HUES64 (cell line): ENCODE measurements around the gene SPINT2.
"Not testable (repeated sequence)": the region's sequence is repeated elsewhere in the genome, so short reads cannot be mapped to it uniquely, and the experiment has no call there.

Experiments used
- H3K27ac ChIP-seq: 2 replicates; pipeline ENCODE4 v1.7.0; 2013; ENCODE audit warnings: low read depth, low read length, inconsistent platforms
- H3K27me3 ChIP-seq: 2 replicates; pipeline ENCODE4 v1.6.1; 2013; ENCODE audit warnings: mild to moderate bottlenecking, low read length; ENCODE audit not compliant: insufficient read depth
- H3K36me3 ChIP-seq: 2 replicates; pipeline ENCODE4 v1.6.1; 2013; ENCODE audit warnings: mild to moderate bottlenecking, low read length; ENCODE audit not compliant: insufficient read depth
- H3K4me1 ChIP-seq: 2 replicates; pipeline ENCODE4 v1.6.1; 2013; ENCODE audit warnings: mild to moderate bottlenecking, low read length, moderate library complexity; ENCODE audit not compliant: insufficient read depth
- H3K4me3 ChIP-seq: 2 replicates; pipeline ENCODE4 v1.5.1; 2013; ENCODE audit warnings: mild to moderate bottlenecking, low read length, moderate library complexity
- H3K9ac ChIP-seq: 2 replicates; pipeline ENCODE4 v1.6.1; 2013; ENCODE audit warnings: mild to moderate bottlenecking, low read depth, low read length
- H3K9me3 ChIP-seq: 2 replicates; pipeline ENCODE4 v1.6.1; 2013; ENCODE audit warnings: low read depth, low read length; ENCODE audit not compliant: insufficient read depth
- WGBS: fragments of 150-250, 120-280 bp; methylation state at CpG from one replicate; pipeline ENCODE4 v1.1.7; 2013; ENCODE audit warnings: missing lambda C conversion rate; 5-methylcytosine and 5-hydroxymethylcytosine counted together

The SPINT2 gene

DNA sequence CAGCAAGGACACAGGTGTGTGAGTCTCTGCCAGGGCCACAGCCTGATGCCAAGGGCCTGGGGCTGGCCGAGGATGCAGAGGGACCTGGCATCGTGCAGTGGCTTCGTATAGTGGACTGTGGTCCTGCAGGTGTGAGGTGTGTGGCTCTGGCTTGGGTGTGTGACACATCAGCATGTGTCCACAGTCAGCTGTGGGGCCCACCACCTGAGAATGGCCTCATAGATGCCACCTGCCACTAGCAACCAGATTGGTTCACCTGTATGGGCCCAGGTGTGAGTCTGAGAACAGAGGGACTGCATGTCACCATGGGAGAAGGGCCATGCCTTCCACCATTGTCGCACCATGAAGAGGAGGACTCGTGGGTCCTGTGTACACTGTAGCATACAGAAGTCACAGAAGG lies 10.6 kb upstream of the SPINT2 start:
- Histone ChIP-seq H3K36me3 (no peaks in the 10 kb centered on the region), H3K4me1 (peaks cover 28% of the 10 kb centered on the region), H3K27me3 (peaks cover 21% of the 10 kb centered on the region), H3K4me3 (no peak overlapping the region), H3K9me3 (no peaks in the 10 kb centered on the region), H3K27ac (no peak overlapping the region), H3K9ac (no peak overlapping the region)
- 88% methylated on average over 5 of the region's 5 CpGs for WGBS

DNA sequence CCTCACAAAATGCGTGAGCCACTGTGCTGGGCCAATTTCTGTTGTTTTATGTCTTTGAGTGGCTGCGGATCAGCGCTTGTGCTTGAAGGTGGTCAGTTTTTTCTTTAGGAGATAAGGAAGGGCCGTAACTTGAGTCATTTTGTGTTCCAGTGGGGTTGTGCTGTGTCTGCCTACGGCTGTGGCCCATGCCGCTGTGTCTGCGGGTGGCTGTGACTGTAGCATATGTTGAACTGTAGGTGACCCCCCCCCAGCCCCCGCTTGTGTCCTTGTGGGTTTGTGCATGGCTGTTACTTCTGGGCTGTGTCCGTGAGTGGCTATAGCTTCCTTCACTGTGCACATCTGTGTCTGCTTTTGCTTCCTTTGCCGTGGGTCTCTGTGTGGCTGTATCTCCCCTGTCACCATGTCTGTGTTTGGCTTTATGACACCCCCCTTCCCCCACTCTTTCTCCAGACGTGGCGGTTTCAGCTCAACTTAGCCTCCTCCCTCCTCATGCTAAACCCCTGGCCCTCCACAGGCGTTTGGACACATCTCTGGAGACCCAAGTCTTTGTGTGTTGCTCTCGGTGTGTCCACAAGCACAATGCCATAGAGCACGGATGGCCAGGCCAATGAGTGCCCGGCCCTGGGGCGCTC lies 8.9 kb upstream of the SPINT2 start:
- peaks cover 21% of the 10 kb centered on the region for H3K27me3 ChIP-seq
- peaks cover 28% of the 10 kb centered on the region for H3K4me1 ChIP-seq
- H3K9me3 ChIP-seq: no peaks in the 10 kb centered on the region
- H3K36me3 ChIP-seq: no peaks in the 10 kb centered on the region
- H3K27ac ChIP-seq: no peak overlapping the region
- peak overlapping the region; percentile 52; the same call in 1 of the 2 replicates for H3K9ac ChIP-seq
- H3K4me3 ChIP-seq: peak overlapping the region; percentile 60
- 57% methylated on average over 17 of the region's 17 CpGs for WGBS

DNA sequence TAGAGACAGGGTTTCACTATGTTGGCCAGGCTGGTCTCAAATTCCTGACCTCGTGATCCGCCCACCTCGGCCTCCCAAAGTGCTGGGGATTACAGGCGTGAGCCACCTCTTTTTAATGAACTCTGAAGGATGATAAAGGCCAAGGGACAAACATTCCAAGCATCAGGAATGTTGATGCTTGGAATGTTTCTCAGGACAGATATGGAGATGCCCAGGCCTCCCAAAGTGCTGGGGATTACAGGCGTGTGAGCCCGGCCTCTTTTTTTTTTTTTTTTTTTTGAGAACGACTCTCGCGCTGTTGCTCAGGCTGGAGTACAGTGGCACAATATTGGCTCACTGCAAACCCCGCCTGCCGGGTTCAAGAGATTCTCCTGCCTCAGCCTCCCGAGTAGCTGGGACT lies 2.4 kb upstream of the SPINT2 start:
- not testable (repeated sequence) for H3K36me3 ChIP-seq, H3K4me3 ChIP-seq, H3K27ac ChIP-seq, H3K9me3 ChIP-seq, H3K9ac ChIP-seq, H3K27me3 ChIP-seq
- WGBS: 93% methylated on average over 12 of the region's 12 CpGs
- H3K4me1 ChIP-seq: peaks cover 15% of the 10 kb centered on the region

DNA sequence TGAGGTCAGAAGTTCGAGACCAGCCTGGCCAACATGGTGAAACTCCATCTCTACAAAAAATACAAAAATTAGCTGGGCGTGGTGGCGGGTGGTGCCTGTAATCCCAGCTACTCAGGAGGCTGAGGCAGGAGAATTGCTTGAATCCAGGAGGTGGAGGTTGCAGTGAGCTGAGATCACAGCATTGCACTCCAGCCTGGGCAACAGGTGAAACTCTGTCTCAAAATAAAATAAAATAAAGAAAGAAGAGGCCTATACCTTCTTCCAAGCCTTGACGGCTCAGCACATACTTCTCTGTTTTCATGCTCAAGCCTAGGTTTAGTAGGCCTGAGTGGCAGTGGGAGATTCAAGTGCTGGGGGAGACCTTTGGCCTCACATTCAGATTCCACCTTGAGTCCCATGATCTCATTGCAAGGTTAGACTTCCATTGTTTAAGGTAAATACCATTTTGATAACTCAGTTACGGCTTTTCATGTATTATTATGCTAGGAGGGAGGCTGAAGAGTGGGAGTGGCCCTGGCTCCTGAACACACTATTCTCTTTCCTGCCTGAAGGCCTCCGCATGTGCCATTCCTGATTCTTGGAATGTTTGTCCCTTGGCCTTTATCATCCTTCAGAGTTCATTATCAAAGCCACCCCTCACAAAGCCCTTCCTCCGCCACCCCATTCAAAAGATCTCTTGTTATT lies 1.6 kb upstream of the SPINT2 start:
- Histone ChIP-seq H3K4me1 (peaks cover 23% of the 10 kb centered on the region), H3K27me3 (no peaks in the 10 kb centered on the region), H3K27ac (peak overlapping the region; percentile 67; the same call in 1 of the 2 replicates), H3K9me3 (no peaks in the 10 kb centered on the region), H3K4me3 (no peak overlapping the region), H3K9ac (no peak overlapping the region), H3K36me3 (no peaks in the 10 kb centered on the region)
- WGBS: 87% methylated on average over 7 of the region's 7 CpGs

DNA sequence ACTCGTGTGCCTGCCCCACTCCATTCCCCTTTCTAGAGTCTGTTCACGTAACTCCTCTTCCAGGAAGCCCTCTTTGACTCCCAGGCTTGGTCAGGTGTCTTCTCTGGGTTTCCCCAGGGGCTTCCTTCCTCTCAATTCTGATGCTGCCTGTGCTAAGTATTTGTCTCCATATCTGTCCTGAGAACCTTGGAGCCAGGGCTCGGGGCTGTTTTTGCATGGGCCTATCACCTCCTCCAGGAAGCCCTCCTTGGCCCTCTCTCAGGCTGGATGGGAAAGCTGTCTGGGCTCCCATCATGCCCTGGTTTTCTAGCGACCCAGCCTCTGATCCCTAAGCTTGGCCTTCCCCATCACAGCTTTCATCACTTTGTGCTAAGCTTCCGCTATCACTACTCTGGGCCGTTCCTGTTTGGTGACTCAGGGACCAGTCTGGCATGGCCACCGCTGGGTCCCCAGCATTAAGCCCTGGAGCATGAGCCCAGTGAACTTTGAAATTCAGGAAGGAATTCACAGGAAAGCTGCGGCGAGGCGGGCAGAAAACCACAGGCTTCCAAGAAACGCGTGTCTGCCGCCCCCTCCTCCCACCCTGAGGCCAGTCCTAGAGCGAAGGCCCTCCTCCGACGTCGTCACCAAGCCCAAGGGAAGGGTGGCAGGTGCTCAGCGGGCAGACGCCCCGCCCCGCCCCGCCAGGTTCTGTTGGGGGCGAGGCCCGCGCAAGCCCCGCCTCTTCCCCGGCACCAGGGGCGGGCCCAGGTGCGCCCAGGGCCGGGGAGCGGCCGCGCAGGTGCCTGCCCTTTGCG lies 486 bp upstream of the SPINT2 start:
- Histone ChIP-seq H3K4me3 (peak overlapping the region; percentile 86), H3K27ac (peak overlapping the region; percentile 96; the same call in 1 of the 2 replicates), H3K9me3 (no peaks in the 10 kb centered on the region), H3K36me3 (no peaks in the 10 kb centered on the region), H3K27me3 (no peaks in the 10 kb centered on the region), H3K9ac (peak overlapping the region; percentile 83), H3K4me1 (peaks cover 32% of the 10 kb centered on the region)
- 9% methylated on average over 34 of the region's 34 CpGs for WGBS

DNA sequence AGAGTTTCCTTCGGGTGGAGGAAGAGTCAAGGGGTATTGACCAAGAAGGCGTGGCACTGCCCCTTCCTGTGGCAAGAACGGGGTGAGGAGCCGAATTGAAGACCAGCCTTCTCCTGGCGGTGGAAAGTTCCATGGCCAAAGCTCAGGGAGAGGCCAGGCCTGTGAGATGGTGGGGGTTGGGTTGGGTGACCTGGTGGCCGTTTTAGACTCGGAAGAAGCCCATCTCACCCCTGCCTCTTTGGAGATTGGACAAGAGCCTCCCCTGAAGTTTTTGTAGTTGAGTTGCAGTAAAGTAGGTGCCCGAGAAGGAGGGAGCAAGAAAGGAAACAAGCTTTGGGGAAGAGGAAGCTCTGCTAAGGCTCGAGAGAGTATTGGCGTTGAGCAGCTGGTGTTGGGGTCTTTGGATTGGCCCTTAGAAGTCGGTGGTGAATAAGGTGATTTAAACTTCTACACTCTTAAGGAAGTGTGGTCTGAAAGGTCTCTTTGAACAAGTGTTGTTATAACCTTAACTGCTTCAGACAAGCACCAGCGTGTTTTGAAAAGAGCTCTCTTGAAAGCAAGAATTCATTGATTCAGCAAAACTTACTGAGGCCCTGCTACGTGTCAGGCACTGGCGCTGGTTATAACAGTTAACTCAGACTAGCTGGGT lies 964 bp downstream of the SPINT2 start:
- no peaks in the 10 kb centered on the region for H3K36me3 ChIP-seq
- 28% methylated on average over 14 of the region's 14 CpGs for WGBS
- peak overlapping the region; percentile 83 for H3K9ac ChIP-seq
- peak overlapping the region; percentile 86 for H3K4me3 ChIP-seq
- H3K27ac ChIP-seq: peak overlapping the region; percentile 96
- no peaks in the 10 kb centered on the region for H3K27me3 ChIP-seq
- no peaks in the 10 kb centered on the region for H3K9me3 ChIP-seq
- peaks cover 35% of the 10 kb centered on the region for H3K4me1 ChIP-seq

DNA sequence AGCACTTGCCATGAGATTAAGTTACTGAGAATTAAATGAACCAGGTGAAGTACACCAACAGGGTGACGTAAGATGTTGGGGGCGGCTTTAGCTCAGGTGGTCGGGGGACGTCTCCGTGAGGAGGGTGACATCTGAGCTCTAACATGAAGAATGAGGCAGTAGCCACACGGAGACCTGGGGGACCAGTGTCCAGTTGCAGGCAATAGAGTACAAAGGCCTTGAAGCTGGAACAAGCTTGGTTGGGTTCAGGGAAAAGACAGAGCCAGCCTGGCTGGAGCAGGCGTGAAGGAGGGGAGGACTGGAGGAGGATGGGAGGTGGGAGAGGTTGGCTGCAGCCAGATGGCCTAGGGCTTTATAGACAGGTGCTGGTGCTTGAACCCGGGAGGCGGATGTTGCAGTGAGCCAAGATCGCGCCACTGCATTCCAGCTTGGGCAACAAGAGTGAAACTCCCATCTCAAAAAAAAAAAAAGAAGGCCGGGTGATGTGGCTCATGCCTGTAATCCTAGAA lies 1.6 kb downstream of the SPINT2 start:
- 88% methylated on average over 12 of the region's 12 CpGs for WGBS
- H3K4me1 ChIP-seq: peaks cover 35% of the 10 kb centered on the region
- no peaks in the 10 kb centered on the region for H3K27me3 ChIP-seq
- peak overlapping the region; percentile 86 for H3K4me3 ChIP-seq
- no peaks in the 10 kb centered on the region for H3K9me3 ChIP-seq
- H3K27ac ChIP-seq: no peak overlapping the region
- no peak overlapping the region; the same call in 1 of the 2 replicates for H3K9ac ChIP-seq
- H3K36me3 ChIP-seq: no peaks in the 10 kb centered on the region

DNA sequence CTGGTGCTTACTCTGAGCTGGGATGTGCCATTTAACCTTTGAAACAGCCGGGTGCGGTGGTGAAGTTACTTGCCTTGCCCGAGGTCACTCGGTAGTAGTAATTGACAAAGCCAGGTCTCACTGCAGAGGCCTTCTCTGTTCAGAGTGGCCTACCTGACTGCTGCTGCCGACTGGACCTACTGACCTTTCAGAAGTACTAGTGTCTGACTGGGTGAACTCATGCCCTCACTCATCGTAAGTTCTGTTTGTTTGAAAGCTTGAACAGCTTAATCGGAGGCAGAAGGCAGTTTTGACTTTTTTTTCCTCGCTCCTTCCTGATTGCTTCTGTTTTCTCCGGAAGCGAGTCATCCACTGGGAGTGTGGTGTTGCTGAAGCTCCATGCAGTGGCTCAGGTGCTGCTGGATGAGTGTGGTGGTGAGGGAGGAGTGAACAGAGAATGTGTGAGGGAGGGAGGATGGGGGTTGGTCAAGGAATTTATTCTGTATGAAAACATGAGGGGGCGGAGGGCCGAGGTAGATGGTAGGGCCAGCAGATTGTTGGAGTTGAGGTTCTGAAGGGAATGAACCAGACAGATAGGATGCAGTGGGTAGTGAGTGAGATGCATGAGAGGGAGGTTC lies 2.7 kb downstream of the SPINT2 start:
- Histone ChIP-seq H3K4me1 (peaks cover 35% of the 10 kb centered on the region), H3K4me3 (0 out of 2 replicates have a peak overlapping the region, but pooled peaks have one; percentile 7), H3K27me3 (no peaks in the 10 kb centered on the region), H3K9me3 (no peaks in the 10 kb centered on the region), H3K9ac (peak overlapping the region; percentile 3; the same call in 1 of the 2 replicates), H3K36me3 (no peaks in the 10 kb centered on the region), H3K27ac (peak overlapping the region; percentile 17; the same call in 1 of the 2 replicates)
- 67% methylated on average over 12 of the region's 12 CpGs for WGBS

DNA sequence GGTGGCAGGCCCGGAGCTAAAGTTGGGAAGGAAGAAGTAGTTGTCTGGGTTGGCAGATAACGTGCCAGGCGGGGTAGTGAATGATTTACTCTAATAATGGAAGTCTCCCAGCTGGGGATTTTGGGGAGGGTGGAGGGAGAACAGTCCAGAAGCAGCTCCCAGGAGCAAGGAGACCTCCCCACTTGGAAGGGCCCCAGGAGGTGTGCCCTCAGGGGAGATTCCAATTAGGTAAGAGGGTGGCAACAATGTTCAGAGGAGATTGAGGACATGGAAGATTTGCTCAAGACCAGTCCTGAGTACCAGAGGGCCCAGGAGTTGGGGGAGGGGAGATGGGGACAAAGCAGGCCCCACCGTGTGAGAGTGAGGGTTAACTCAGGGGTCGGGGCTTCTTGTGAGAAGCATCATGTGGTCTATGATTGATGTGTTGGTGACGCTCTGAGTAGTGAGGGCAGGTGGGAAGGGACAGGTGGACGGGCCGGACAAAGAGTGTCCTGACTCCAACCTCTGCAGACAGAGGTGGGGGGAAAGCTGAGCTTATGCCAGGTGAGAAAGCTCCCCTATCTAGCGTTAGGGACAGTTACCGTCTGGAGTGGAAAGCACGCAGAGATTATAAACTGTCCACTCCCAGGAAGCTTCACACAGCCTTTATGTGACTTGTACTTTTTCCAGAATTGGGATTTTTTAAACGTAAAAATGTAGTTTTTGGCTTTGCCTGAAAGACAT lies 3.5 kb downstream of the SPINT2 start:
- H3K9ac ChIP-seq: peak overlapping the region; percentile 5
- peak overlapping the region; percentile 47; the same call in 1 of the 2 replicates for H3K27ac ChIP-seq
- no peaks in the 10 kb centered on the region for H3K27me3 ChIP-seq
- WGBS: 73% methylated on average over 12 of the region's 12 CpGs
- H3K4me1 ChIP-seq: peaks cover 35% of the 10 kb centered on the region
- no peaks in the 10 kb centered on the region for H3K36me3 ChIP-seq
- H3K9me3 ChIP-seq: no peaks in the 10 kb centered on the region
- no peak overlapping the region for H3K4me3 ChIP-seq

DNA sequence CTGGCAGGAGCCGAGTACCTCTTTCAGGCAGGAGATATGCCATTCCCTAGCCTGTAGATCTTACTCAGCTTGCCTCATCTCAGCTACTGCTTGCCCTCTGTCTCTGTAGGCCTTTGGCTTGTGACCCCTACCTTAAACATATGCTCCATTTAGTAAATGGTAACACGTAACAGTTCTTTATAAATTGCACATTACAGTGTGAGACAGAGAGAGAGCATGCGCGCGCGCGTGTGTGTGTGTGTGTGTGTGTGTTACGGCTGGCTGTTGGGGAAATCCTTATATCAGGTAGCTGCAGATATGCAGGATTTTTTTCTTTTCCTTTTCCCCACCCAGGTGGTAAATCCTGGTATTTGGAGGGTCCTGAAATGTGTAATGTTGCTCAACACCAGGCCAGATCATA lies 4.2 kb downstream of the SPINT2 start:
- H3K27me3 ChIP-seq: no peaks in the 10 kb centered on the region
- WGBS: 69% methylated on average over 8 of the region's 8 CpGs
- peaks cover 34% of the 10 kb centered on the region for H3K4me1 ChIP-seq
- H3K9ac ChIP-seq: no peak overlapping the region
- no peaks in the 10 kb centered on the region for H3K36me3 ChIP-seq
- no peaks in the 10 kb centered on the region for H3K9me3 ChIP-seq
- no peak overlapping the region for H3K4me3 ChIP-seq
- H3K27ac ChIP-seq: peak overlapping the region; percentile 47; the same call in 1 of the 2 replicates
